ENCODE results near the gene MED27. TPM values are rescaled to one million over a fixed set of nuclear protein-coding genes. Genes with fewer than 3 reads are reported as not detected.

MED27 gene
- total RNA-seq, 1 experiment from 2014 or later = 24.4 TPM

DNA sequence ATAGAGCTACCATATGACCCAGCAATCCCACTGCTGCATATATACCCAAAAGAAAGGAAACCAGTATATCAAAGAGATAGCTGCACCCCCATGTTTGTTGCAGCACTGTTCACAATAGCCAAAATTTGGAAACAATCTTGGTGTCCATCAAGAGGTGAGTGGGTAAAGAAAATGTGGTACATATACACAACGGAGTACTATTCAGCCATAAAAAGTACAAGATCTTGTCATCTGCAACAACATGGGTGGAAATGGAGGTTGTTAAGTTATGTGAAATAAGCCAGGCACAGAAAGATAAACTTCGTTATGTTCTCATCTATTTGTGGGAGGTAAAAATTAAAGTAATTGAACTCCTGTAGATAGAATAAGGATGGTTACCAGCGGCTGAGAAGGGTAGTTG is 145.0 kb downstream of the MED27 start:
- H3K36me3 ChIP-seq (ENCODE audit: control insufficient read depth, insufficient read depth, low read length) = no peaks in the 10 kb centered on the region
- no peak overlapping the region for H3K4me3 ChIP-seq (ENCODE audit: low read depth in 2 of 2, low read length in 2 of 2)
- ATAC-seq = no peak
- ChIA-PET POLR2A (interaction anchor here (0.6 kb wide), 1 partner anchor 40 kb away, joined by 5 read pairs; no protein-coding TSS in a partner anchor), CTCF (no interaction called here)
- H3K4me1 ChIP-seq (ENCODE audit: control insufficient read depth, insufficient read depth, low read length) = no peaks in the 10 kb centered on the region
- H3K27ac ChIP-seq (ENCODE audit: low read length) = no peak overlapping the region
- H3K9me3 ChIP-seq (ENCODE audit: control insufficient read depth, insufficient read depth, low read depth, low read length) = no peaks in the 10 kb centered on the region
- BruUV-seq (replicated peaks) = no TSS peak
- TF ChIP-seq, protein P1, sequence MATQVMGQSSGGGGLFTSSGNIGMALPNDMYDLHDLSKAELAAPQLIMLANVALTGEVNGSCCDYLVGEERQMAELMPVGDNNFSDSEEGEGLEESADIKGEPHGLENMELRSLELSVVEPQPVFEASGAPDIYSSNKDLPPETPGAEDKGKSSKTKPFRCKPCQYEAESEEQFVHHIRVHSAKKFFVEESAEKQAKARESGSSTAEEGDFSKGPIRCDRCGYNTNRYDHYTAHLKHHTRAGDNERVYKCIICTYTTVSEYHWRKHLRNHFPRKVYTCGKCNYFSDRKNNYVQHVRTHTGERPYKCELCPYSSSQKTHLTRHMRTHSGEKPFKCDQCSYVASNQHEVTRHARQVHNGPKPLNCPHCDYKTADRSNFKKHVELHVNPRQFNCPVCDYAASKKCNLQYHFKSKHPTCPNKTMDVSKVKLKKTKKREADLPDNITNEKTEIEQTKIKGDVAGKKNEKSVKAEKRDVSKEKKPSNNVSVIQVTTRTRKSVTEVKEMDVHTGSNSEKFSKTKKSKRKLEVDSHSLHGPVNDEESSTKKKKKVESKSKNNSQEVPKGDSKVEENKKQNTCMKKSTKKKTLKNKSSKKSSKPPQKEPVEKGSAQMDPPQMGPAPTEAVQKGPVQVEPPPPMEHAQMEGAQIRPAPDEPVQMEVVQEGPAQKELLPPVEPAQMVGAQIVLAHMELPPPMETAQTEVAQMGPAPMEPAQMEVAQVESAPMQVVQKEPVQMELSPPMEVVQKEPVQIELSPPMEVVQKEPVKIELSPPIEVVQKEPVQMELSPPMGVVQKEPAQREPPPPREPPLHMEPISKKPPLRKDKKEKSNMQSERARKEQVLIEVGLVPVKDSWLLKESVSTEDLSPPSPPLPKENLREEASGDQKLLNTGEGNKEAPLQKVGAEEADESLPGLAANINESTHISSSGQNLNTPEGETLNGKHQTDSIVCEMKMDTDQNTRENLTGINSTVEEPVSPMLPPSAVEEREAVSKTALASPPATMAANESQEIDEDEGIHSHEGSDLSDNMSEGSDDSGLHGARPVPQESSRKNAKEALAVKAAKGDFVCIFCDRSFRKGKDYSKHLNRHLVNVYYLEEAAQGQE (IDR thresholded peaks at IDR 0.05; ENCODE audit: insufficient read depth in 1 of 2, low read depth in 2 of 2, low read length in 1 of 2) = no peak
- TF ChIP-seq POLR2AphosphoS5 (IDR thresholded peaks at IDR 0.05; ENCODE audit: low read depth, low read length) = no peak
- no peak for TF ChIP-seq TCF7L2 (IDR thresholded peaks at IDR 0.05; ENCODE audit: low read depth, low read length)
- no peak for TF ChIP-seq SIN3A (IDR thresholded peaks at IDR 0.05; ENCODE audit: borderline replicate concordance, insufficient read depth, low read depth, low read length)
- TF ChIP-seq, protein P2, sequence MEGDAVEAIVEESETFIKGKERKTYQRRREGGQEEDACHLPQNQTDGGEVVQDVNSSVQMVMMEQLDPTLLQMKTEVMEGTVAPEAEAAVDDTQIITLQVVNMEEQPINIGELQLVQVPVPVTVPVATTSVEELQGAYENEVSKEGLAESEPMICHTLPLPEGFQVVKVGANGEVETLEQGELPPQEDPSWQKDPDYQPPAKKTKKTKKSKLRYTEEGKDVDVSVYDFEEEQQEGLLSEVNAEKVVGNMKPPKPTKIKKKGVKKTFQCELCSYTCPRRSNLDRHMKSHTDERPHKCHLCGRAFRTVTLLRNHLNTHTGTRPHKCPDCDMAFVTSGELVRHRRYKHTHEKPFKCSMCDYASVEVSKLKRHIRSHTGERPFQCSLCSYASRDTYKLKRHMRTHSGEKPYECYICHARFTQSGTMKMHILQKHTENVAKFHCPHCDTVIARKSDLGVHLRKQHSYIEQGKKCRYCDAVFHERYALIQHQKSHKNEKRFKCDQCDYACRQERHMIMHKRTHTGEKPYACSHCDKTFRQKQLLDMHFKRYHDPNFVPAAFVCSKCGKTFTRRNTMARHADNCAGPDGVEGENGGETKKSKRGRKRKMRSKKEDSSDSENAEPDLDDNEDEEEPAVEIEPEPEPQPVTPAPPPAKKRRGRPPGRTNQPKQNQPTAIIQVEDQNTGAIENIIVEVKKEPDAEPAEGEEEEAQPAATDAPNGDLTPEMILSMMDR (IDR thresholded peaks at IDR 0.05) = no peak
- no peaks in the 10 kb centered on the region for H3K27me3 ChIP-seq (ENCODE audit: control insufficient read depth, insufficient read depth, low read length)
- intact Hi-C loops (cut with micrococcal nuclease; ENCODE audit: unreplicated experiment) (no loop called here), in situ Hi-C loops (cut with HindIII; ENCODE audit: low pct_unique_long_range_greater_than_20kb, low sequenced_read_pairs) (no loop called here)
- no peak for DNase-seq (ENCODE audit: low read depth, low spot score)

DNA sequence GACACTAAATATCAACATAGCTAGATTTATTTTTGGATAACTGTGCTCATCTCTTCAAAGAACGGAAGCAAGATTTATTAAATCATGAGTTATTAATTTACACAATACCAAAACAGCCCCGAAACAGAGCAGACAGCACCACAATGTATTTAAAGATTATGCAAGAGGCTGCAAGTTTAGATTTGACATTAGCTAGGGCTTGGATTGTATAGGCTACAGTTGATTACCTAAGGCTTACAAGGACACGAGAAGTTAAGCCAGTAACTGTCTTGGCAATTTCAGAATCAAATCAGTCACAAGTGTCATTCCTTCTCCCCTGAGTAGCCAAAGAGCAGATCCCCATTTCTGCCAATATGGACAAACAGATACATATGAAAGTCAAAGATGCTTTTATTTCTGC is 152.6 kb downstream of the MED27 start:
- in situ Hi-C loops (cut with HindIII; ENCODE audit: low pct_unique_long_range_greater_than_20kb, low sequenced_read_pairs) = no loop called here
- BruUV-seq (replicated peaks) = no TSS peak
- no peaks in the 10 kb centered on the region for H3K4me1 ChIP-seq (ENCODE audit: control insufficient read depth, insufficient read depth, low read length)
- CTCF ChIA-PET = interaction anchor here (0.6 kb wide), 1 partner anchor 67 kb away, joined by 3 read pairs; no protein-coding TSS in a partner anchor
- no peak overlapping the region for H3K27ac ChIP-seq (ENCODE audit: low read length)
- no peak overlapping the region for H3K4me3 ChIP-seq (ENCODE audit: low read depth in 2 of 2, low read length in 2 of 2)
- TF ChIP-seq POLR2AphosphoS5 (IDR thresholded peaks at IDR 0.05; ENCODE audit: low read depth, low read length) = no peak
- no peak for TF ChIP-seq SIN3A (IDR thresholded peaks at IDR 0.05; ENCODE audit: borderline replicate concordance, insufficient read depth, low read depth, low read length)
- TF ChIP-seq, protein P2 (IDR thresholded peaks at IDR 0.05) = no peak
- no peak for TF ChIP-seq TCF7L2 (IDR thresholded peaks at IDR 0.05; ENCODE audit: low read depth, low read length)
- TF ChIP-seq, protein P1 (IDR thresholded peaks at IDR 0.05; ENCODE audit: insufficient read depth in 1 of 2, low read depth in 2 of 2, low read length in 1 of 2) = no peak
- H3K27me3 ChIP-seq (ENCODE audit: control insufficient read depth, insufficient read depth, low read length) = no peaks in the 10 kb centered on the region
- no peaks in the 10 kb centered on the region for H3K9me3 ChIP-seq (ENCODE audit: control insufficient read depth, insufficient read depth, low read depth, low read length)
- POLR2A ChIA-PET = no interaction called here
- no peaks in the 10 kb centered on the region for H3K36me3 ChIP-seq (ENCODE audit: control insufficient read depth, insufficient read depth, low read length)
- intact Hi-C loops (cut with micrococcal nuclease; ENCODE audit: unreplicated experiment) = no loop called here
- DNase-seq (ENCODE audit: low read depth, low spot score) (no peak), ATAC-seq (no peak)

Measured in Panc1 (cell line).